GM18507 (cell line): ENCODE measurements around the gene SH3YL1.

Experiments
- DNase-seq: peaks from one replicate; pipeline ENCODE4 v3.0.0; 2011; ENCODE audit warnings: low read depth; ENCODE audit not compliant: insufficient read length; ENCODE audit errors: extremely low spot score
- FAIRE-seq: peaks from 2 replicates; lab custom pipeline; 2011; peaks lifted over from hg19 to GRCh38; lab: Jason Lieb, UNC

Gene SH3YL1

GRCh38 chr2:262117-262516 is 1.7 kb downstream of the SH3YL1 start:
- FAIRE-seq, result no peak

DNA sequence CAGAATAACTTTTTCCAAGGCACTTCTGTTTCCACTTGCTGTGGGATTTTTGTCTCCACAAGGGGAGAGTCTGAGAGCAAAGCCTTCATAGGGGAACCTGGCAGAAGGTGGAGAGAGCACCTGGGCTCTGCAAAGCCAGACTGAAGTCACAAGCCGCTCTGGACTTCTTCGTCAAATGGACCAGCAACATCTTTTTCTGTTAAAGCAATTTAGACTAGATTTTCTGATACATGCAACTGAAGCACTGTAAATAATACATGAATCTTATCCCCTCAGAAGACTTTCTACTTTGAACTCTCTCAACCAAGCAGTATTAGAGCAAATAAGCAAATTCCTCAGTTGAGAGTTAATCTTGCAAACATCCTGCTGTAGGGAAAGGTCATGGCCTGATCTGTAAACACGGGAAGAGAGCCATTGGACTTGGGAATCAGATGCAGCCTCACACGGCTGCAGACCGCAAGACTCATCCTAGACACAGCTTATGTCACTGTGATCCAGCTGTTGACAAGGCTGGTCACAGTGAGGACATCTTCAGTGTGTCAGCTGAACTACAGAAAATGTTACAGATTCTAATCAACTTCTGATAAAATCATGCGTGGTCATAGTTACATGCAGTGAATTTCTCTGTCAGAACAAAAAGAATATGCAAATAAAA is 3.2 kb downstream of the SH3YL1 start:
- no peak for FAIRE-seq
- no peak for DNase-seq

More at GRCh38 chr2:262117-262516, 1.7 kb downstream of the SH3YL1 start:
- DNase-seq, result no peak

GRCh38 chr2:259789-260331 is 4.0 kb downstream of the SH3YL1 start:
- DNase-seq (no peak), FAIRE-seq (no peak)

DNA sequence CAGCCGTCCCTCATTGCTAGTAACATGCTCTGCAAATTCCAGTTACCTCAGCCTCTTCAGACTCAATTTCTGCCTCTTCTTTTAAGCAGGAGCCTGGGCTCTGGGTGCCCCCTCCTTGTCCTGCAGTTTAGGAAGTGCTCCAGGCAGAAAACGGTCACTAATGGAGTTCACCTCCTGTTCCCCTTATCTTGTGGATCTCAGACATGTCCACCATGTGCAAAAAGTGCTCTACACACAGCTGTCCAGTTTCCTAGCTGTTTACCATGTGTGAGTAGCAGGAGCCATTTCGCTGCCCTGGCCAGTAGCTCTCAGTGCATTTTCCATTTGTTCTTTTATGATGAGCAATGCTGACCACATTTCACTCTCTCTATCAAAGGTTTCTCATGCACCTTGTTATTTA is 4.9 kb downstream of the SH3YL1 start:
- DNase-seq, result no peak
- no peak for FAIRE-seq

GRCh38 chr2:257842-258241 is 6.0 kb downstream of the SH3YL1 start:
- no peak for DNase-seq
- FAIRE-seq, result no peak

- no peak for FAIRE-seq
- no peak for DNase-seq
These were observed 6.4 kb downstream of the SH3YL1 start for GRCh38 chr2:257429-257828.

- FAIRE-seq (no peak), DNase-seq (no peak)
These were observed 7.7 kb downstream of the SH3YL1 start for GRCh38 chr2:256094-256493.

- DNase-seq (no peak), FAIRE-seq (no peak)
These were observed 8.6 kb downstream of the SH3YL1 start for GRCh38 chr2:255195-255594.

- FAIRE-seq, result no peak
- DNase-seq, result no peak
These were observed 9.6 kb downstream of the SH3YL1 start for GRCh38 chr2:254241-254640.

- DNase-seq (no peak), FAIRE-seq (no peak)
These were observed 10.6 kb downstream of the SH3YL1 start for GRCh38 chr2:253202-253638.

GRCh38 chr2:252001-252602 is 11.7 kb downstream of the SH3YL1 start:
- DNase-seq, result no peak
- FAIRE-seq, result no peak

DNA sequence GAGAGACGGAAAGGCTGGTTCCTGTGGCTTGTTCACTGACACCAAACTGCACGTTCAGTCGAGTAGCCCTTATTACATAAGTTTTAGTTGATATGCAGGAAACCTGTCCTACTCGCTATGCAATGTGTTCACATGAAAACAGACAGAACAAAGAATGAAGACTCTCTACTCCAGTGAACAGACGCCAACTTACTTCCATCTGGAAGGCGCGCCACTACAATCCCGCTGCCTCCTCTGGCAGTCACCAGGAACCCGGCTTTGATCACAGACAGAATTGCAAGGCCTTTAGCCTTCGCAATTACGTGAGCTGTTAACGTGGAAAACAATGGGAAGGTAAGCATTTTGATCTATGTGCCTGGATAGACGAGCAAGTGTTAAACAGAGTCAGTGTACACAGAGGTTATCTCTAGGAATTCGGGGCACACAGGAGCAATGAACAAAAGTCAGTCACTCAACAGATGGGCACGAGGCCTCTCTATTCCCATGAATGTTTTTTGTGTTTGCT is 14.2 kb downstream of the SH3YL1 start:
- FAIRE-seq (no peak), DNase-seq (no peak)

- FAIRE-seq, result no peak
- no peak for DNase-seq
These were observed 15.1 kb downstream of the SH3YL1 start for GRCh38 chr2:248724-249123.

DNA sequence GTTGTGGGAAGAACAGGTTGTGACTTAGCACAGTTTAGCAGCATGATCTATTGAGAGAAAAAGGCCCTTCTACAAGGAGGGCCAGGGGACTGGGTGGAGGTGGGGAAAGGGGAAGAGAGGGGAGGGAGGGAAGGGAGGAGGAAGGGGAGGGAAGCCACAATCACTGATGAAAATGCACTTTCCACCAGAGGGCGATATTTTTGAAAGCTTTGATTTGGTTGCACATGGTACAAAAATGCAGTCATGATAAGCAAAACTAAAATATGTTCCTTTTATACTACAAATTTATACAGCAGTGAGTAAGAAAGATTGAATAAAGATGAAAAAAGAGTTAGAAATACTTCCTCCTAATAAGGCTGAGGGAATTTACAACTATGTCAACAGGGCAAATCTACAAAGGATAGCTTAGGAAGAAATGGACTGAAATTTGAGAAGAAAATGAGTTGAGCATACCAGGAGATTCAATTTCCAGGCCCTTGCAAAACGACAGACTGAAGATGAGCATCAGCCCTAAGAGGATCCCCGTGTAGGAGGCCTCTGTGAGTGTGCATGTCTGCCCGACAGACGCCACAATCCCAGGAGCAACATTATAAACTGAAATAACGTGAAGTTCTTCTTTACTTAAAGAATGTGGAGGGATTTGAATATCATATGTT is 17.2 kb downstream of the SH3YL1 start:
- FAIRE-seq, result peak; percentile 82
- DNase-seq, result no peak

GRCh38 chr2:244547-244946 is 19.3 kb downstream of the SH3YL1 start:
- no peak for FAIRE-seq

GRCh38 chr2:238869-239268 is 25.0 kb downstream of the SH3YL1 start:
- no peak for DNase-seq
- no peak for FAIRE-seq

More at GRCh38 chr2:244547-244946, 19.3 kb downstream of the SH3YL1 start:
- no peak for DNase-seq

- no peak for FAIRE-seq
- DNase-seq, result no peak
These were observed 25.4 kb downstream of the SH3YL1 start for GRCh38 chr2:238431-238830.

DNA sequence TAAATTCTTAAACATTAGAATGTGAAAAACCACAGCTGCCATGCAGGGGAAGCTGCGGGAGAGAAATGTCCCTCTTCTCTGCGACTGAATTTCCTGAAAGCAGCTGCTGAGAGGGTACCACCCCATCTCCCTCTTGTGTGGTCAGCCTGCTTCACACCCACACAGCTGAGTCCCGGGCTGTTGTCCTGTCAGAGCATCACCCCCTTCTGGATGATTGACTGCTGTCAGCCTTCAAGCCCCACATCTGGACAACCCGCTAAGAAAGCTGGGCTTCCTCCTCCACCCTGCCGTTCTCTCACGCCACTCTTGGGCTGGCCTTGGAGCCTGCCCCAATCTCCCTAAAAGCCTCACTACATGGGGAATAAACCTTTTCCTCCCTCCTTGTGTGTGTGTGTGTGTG is 26.0 kb downstream of the SH3YL1 start:
- DNase-seq (no peak), FAIRE-seq (no peak)

GRCh38 chr2:236993-237539 is 26.8 kb downstream of the SH3YL1 start:
- DNase-seq, result no peak
- FAIRE-seq, result no peak

- FAIRE-seq (no peak), DNase-seq (no peak)
These were observed 29.4 kb downstream of the SH3YL1 start for GRCh38 chr2:234421-234820.
